ENCODE results near the gene CLCNKA.

CLCNKA gene

GRCh38 chr1:16068356-16069270 is 46.8 kb downstream of the CLCNKA start:
- peaks cover 34% of the 10 kb centered on the region for H3K4me1 Mint-ChIP-seq
- no peak overlapping the region for H3K27ac Mint-ChIP-seq
- H3K36me3 Mint-ChIP-seq: no peaks in the 10 kb centered on the region
- ATAC-seq (no peak), DNase-seq (ENCODE audit: low spot score in 2 of 2) (no peak)
- H3K9me3 Mint-ChIP-seq: no peaks in the 10 kb centered on the region
- H3K4me3 Mint-ChIP-seq: no peak overlapping the region

GRCh38 chr1:16070640-16071355 is 49.0 kb downstream of the CLCNKA start:
- H3K9me3 Mint-ChIP-seq: no peaks in the 10 kb centered on the region
- no peak overlapping the region for H3K4me3 Mint-ChIP-seq
- peaks cover 25% of the 10 kb centered on the region for H3K4me1 Mint-ChIP-seq
- H3K36me3 Mint-ChIP-seq: no peaks in the 10 kb centered on the region
- ATAC-seq (no peak), DNase-seq (ENCODE audit: low spot score in 2 of 2) (no peak)
- no peak overlapping the region for H3K27ac Mint-ChIP-seq

GRCh38 chr1:16071614-16072013 is 49.8 kb downstream of the CLCNKA start:
- H3K9me3 Mint-ChIP-seq: no peaks in the 10 kb centered on the region
- H3K36me3 Mint-ChIP-seq: no peaks in the 10 kb centered on the region
- no peak overlapping the region for H3K4me3 Mint-ChIP-seq
- no peak for ATAC-seq
- no peak for DNase-seq (ENCODE audit: low spot score in 2 of 2)
- H3K4me1 Mint-ChIP-seq: peaks cover 25% of the 10 kb centered on the region
- no peak overlapping the region for H3K27ac Mint-ChIP-seq

GRCh38 chr1:16072095-16072494 is 50.3 kb downstream of the CLCNKA start:
- Mint-ChIP-seq H3K36me3 (no peaks in the 10 kb centered on the region), H3K9me3 (no peaks in the 10 kb centered on the region), H3K27ac (no peak overlapping the region), H3K4me1 (peaks cover 25% of the 10 kb centered on the region), H3K4me3 (peak overlapping the region; percentile 10)
- ATAC-seq (no peak), DNase-seq (ENCODE audit: low spot score in 2 of 2) (no peak)

- no peak overlapping the region for H3K27ac Mint-ChIP-seq
- no peaks in the 10 kb centered on the region for H3K36me3 Mint-ChIP-seq
- no peak for DNase-seq (ENCODE audit: low spot score in 2 of 2)
- peaks cover 25% of the 10 kb centered on the region for H3K4me1 Mint-ChIP-seq
- peak; percentile 6 for ATAC-seq
- H3K4me3 Mint-ChIP-seq: peak overlapping the region; percentile 10
- H3K9me3 Mint-ChIP-seq: no peaks in the 10 kb centered on the region
Measured at GRCh38 chr1:16072616-16073484, 51.0 kb downstream of the CLCNKA start.

- Mint-ChIP-seq H3K4me1 (peaks cover 25% of the 10 kb centered on the region), H3K9me3 (no peaks in the 10 kb centered on the region), H3K27ac (no peak within 1 kb of the TSS), H3K4me3 (peak within 1 kb of the TSS; percentile 53), H3K36me3 (no peaks in the 10 kb centered on the region)
- ATAC-seq (peak; percentile 76), DNase-seq (ENCODE audit: low spot score in 2 of 2) (peak; percentile 44 to 64)
Measured at GRCh38 chr1:16073490-16074119, 51.8 kb downstream of the CLCNKA start, which contains the start of gene FAM131C. Gene FAM131C, minus strand, starts transcription at chr1:16073651. Its CDS starts 209 bp downstream, at chr1:16073442.

- Mint-ChIP-seq H3K27ac (no peak overlapping the region), H3K4me1 (peaks cover 31% of the 10 kb centered on the region), H3K9me3 (no peaks in the 10 kb centered on the region), H3K36me3 (no peaks in the 10 kb centered on the region), H3K4me3 (peak overlapping the region; percentile 53)
- DNase-seq (ENCODE audit: low spot score in 2 of 2) (no peak), ATAC-seq (no peak)
Measured at GRCh38 chr1:16074217-16074616, 52.4 kb downstream of the CLCNKA start.

- no peak overlapping the region for H3K27ac Mint-ChIP-seq
- H3K9me3 Mint-ChIP-seq: no peaks in the 10 kb centered on the region
- peaks cover 26% of the 10 kb centered on the region for H3K4me1 Mint-ChIP-seq
- H3K36me3 Mint-ChIP-seq: no peaks in the 10 kb centered on the region
- ATAC-seq (no peak), DNase-seq (ENCODE audit: low spot score in 2 of 2) (no peak)
- no peak overlapping the region for H3K4me3 Mint-ChIP-seq
Measured at GRCh38 chr1:16075337-16076030, 53.6 kb downstream of the CLCNKA start.

- Mint-ChIP-seq H3K27ac (no peak overlapping the region), H3K9me3 (no peaks in the 10 kb centered on the region), H3K4me3 (no peak overlapping the region), H3K4me1 (peaks cover 20% of the 10 kb centered on the region), H3K36me3 (no peaks in the 10 kb centered on the region)
- ATAC-seq (no peak), DNase-seq (ENCODE audit: low spot score in 2 of 2) (no peak)
Measured at GRCh38 chr1:16076031-16076864, 54.4 kb downstream of the CLCNKA start.

GRCh38 chr1:16076865-16077238 is 55.0 kb downstream of the CLCNKA start:
- no peaks in the 10 kb centered on the region for H3K9me3 Mint-ChIP-seq
- H3K4me1 Mint-ChIP-seq: peaks cover 20% of the 10 kb centered on the region
- no peak for DNase-seq (ENCODE audit: low spot score in 2 of 2)
- H3K36me3 Mint-ChIP-seq: no peaks in the 10 kb centered on the region
- no peak for ATAC-seq
- H3K4me3 Mint-ChIP-seq: no peak overlapping the region
- H3K27ac Mint-ChIP-seq: no peak overlapping the region

- Mint-ChIP-seq H3K9me3 (no peaks in the 10 kb centered on the region), H3K4me1 (peaks cover 25% of the 10 kb centered on the region), H3K4me3 (no peak overlapping the region), H3K36me3 (no peaks in the 10 kb centered on the region), H3K27ac (no peak overlapping the region)
- no peak for DNase-seq (ENCODE audit: low spot score in 2 of 2)
- ATAC-seq: no peak
Measured at GRCh38 chr1:16077406-16078245, 55.8 kb downstream of the CLCNKA start.

GRCh38 chr1:16078925-16079656 is 57.3 kb downstream of the CLCNKA start:
- Mint-ChIP-seq H3K4me3 (peak overlapping the region; percentile 74), H3K36me3 (no peaks in the 10 kb centered on the region), H3K27ac (peak overlapping the region; percentile 71), H3K4me1 (peaks cover 20% of the 10 kb centered on the region), H3K9me3 (no peaks in the 10 kb centered on the region)
- ATAC-seq (peak; percentile 80), DNase-seq (ENCODE audit: low spot score in 2 of 2) (peak; percentile 58 to 90)

All from stimulated activated effector memory CD8-positive, alpha-beta T cell treated with anti-CD3 and anti-CD28 coated beads, Interleukin-12 subunit alpha, Interleukin-12 subunit beta, amount 100 ng/mL, for 72 hours (primary cell).